ENCODE results near the gene CEND1.

The CEND1 gene

DNA sequence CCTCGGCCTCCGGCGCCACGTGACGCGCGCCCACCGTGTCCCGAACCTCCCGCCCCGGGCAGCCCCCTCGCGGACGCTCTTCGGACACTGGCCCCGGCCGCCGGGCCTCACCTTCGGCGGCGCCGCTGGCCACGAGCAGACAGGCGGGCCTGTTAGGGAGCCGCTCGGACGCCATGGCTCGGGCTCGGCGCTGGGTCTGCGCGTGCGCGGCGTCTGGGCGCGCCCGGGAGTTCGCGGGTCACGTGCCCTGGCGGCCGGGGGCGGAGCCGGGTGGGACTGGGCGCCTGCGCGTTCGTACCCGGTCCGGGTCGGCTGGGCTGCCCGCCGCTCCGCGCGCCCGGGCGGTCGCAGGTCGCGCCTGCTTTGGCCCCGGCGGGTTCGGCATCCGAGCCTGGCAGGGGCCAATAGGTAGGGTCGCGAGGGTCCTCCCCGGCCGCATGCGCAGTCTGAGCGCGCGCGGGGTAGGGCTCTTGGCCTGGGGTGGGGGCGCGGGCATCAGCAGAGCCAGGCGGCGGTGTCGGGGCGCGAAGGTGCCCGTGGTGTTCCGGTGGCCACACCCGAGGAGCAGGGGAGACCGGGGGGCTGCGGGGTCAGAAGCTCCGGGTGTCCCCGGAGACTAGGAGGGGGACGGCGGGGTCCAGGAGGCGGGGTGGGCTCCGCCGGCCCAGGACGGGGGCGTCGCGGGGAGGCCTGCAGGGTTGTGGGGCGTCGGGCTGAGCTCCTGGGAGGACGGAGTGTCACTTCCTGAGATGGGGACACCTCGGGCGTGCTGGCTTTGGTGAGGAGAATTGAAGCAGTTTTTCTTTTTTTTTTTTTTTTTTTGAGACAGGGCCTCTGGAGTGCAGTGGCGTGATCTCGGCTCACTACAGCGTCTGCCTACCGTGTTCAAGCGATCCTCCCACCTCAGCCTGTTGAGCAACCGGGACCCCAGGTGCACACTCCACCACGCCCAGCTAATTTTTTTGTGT lies 12.3 kb downstream of the CEND1 start, which contains the start of gene GATD1:
Gene GATD1 (minus strand): TSS at position 200 of the 968 bp plus-strand sequence. CDS start 25 bp downstream, at position 175.
- peak; percentile 87 to 92 (median 90) for DNase-seq

DNA sequence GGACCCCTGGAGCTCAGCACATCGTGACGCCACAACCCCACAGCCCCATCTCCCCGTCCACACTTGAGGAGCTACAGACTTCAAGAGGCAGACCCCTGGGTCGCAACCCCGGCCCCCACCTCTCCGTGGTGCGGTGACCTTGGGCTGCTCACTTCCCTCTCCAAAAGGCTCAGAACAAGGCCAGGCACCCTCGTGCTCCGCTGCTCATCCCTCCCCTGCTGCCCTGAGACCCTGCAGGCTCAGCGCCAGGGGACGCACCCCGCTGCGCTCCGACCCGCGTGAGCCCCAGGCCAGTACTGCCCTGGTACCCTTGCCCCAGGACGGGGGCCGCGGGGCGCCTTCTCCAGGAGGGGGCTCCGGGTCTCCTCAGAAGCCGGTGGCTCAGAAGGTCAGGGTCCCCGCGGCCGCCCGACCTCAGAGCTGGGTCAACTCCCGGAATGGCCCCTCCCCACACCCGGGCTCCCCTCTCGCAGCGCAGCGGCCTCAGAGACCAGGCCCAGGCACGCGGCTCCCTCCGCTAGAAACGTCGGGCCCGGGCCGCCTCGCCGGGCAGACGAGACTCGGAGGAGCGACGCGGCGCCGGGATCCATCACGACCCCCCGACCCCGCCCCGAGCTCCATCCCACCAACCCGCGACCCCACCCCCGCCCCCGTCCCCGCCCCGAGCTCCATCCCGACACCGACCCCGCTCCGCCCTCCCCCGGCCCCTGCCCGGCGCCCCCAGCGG lies 13.2 kb downstream of the CEND1 start:
- no peak for DNase-seq

DNA sequence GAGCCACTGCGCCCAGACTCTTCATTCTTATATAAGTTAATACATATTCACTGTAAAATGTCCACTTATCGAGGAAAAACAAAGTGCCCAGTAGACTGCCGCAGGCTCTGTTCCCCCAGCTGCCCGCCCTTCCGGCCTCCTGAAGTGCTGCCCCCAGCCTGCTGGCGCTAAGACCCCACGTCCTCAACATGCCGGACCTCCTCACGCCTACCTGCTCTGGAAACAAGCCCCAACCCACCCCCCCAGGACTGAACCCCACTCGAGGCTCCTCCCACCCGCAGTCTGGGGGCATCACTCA lies 13.7 kb downstream of the CEND1 start:
- DNase-seq, result no peak

DNA sequence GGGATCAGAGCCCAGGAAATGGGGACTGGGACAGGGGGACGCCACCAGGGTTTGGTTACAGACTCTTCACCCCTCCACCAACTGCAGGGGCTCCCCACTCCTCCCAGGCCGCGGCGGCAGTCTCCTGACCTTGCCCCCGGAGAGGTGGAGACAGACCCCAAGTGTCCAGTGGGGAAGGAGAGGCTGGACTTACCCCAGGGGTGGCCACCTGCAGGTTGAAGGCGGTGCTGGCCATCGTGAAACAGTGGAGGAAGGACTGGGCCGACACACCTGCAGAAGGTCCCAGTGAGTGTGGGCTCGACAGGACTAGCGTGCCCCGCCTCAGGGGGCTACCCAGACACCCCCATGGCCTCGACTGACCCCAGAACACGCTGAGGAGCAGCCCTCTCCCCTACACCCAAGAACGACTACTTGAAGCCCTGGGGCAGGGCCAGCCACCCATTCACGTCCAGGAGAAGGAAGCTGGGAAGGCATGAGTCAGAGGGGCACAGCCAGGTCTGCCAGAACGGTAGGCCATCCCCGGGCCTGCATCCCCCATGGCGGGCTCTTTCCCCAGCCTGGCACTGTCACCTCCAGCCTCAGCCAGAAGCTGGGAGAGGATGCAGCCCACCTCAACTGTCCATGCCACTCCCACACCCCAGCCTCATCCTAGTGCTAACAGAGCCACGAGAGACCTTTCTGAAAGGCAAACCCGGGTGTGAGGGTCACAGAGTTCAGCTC lies 14.9 kb downstream of the CEND1 start:
- no peak for DNase-seq

DNA sequence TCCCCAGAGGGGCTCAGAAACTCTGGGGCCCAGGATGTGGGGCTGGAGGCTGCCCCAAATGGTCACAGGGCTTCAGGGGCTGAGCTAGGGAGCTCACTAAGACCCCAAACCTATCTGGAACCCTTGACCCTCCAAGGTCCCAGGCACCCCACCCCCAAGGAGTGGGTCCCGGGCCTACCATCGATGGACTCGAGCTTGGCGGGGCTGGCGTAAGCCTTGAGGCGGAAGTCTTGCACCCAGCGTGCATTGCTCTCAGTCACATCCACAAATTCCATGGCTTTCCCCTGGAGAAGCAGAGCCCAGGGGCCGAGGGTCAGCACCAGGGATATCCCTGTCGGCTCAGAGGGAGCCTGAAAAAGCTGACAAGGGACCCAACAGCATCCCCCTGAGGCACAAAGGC lies 16.1 kb downstream of the CEND1 start:
- no peak for DNase-seq

DNA sequence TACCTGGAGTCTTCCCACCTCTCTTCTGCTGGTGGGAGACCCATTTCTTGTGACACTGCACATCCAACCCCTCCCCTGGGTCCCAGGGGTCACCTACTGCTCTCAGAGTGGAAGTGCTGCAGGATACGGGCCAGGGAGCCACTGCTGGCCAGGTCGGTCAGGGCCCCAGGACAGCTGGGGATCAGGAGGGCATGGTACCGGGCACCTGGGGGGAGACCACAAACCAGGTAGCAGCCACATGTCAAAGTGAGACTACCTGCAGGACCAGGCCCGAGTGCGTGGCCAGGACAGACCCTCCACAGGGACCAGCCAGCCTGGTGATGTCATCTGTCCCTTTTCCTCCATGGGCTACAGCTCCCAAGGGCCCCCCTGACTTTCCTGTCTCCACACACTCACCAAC lies 16.5 kb downstream of the CEND1 start:
- DNase-seq, result no peak

DNA sequence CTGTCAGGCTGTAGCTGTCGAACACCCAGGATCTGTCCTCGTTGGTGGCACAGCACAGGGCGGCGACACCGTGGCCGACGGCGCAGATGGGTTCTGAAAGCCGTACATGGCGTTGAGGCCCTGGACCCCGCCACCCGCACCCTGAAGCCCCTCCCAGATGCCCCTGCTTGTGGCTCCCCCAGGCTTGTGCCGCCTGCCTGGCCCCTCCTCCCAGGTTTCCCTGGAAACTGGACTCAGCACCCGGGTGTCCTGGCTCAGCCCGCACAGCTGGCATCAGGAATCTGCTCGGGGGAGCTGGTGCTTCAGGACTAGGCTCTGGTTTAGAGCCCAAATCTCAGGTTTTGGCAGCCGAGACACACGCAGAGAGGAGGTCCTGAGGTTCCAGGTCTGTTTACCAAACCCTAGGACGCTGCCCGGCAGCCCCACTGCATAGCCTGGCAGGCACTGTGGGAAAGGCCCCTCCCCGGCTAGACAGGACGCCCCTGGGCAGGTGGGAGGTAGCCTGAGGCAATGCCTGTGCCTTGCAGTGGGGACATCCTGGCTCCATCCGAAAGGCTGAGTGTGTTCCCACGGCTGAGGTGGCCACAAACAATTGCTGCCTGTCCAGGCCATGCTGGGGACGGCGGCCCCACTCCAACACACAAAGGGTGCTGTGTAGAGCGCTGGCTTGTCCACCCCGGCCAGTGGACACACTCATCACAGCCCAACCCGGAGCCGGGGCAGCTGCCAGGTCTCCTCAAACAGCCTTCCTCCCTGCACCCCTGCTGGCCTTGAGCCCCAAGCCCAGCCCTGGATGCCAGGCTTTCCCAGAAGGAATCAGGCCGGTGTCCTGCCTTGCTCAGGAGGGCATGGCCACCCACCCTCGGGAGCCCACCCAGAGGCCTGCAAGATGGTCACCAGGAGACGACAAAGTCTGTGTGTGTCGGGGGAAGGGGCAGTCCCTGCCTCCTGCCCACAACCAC lies 17.2 kb downstream of the CEND1 start:
- DNase-seq, result no peak

DNA sequence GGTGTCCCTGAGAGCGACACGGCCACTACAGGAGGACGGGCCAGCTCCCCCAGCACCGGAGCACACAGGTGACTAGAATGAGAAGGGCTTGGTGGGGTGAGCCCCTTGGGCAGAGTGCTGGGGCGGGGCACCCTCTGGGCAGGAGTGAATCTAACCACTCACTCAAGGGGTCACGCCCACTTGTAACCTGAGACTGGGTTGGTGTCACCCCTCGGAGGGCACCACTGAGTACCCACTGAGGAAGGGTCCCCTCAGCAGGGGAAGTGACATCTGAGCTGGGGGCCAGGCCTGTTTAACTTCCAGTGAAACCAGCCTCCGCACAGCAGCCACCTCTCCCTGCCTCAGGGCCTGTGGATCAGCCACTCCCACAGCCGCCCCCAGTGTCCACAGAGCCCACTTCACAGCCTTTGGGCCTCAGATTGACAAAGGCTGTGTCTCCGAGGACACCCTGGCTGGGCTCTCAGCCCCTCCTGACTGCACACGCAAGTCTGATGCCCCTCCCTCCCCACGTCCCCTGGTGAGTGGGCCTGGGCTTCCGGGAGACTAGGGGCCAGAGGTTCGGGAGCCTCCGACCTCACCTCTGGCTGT lies 18.2 kb downstream of the CEND1 start:
- no peak for DNase-seq

DNA sequence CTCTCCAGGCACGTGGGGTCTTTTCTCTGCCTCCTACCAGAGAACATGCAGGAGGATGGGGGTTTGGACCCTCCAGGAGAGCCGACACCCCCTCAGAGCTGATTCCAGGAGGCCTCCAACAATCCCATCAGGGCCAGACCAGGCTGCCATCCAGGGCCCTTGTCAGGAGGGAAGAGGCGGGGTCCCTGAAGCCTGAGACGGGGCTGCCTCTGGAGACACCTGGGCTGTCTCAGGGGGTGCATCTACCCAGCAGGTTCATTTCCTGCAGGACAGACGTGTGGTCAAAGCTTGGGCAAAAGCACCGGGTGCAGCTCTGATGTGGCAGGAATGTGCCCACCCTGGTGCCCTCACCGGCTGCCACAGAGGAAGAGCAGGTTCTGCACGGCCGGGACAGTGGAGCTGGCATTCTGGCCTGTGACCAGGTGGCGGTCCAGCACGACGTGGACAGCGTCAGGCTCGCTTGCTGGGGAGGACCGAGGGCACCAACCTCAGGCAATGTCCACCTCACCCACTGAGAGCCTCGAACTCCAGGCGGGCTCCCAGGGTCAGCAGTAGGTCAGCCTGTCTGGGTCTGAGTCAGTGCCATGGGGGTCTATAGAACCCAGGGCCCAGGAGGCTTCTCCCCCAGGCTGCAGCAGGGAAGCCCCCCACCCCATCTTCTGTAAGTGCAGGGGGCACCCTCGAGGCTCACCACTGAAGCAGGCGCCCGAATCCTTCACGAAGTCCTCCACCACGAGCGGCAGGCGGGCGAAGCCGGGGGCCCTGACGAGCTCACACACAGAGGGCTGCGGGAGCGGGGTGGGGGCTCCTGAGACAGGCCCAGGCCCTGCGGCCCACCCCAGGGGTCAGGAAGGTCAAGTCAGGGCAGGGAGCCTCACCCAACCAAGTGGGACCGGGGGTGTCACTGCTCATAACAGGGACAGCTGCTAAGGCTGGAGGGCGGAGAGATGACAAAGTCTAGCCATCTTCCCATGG lies 19.0 kb downstream of the CEND1 start:
- no peak for DNase-seq

DNA sequence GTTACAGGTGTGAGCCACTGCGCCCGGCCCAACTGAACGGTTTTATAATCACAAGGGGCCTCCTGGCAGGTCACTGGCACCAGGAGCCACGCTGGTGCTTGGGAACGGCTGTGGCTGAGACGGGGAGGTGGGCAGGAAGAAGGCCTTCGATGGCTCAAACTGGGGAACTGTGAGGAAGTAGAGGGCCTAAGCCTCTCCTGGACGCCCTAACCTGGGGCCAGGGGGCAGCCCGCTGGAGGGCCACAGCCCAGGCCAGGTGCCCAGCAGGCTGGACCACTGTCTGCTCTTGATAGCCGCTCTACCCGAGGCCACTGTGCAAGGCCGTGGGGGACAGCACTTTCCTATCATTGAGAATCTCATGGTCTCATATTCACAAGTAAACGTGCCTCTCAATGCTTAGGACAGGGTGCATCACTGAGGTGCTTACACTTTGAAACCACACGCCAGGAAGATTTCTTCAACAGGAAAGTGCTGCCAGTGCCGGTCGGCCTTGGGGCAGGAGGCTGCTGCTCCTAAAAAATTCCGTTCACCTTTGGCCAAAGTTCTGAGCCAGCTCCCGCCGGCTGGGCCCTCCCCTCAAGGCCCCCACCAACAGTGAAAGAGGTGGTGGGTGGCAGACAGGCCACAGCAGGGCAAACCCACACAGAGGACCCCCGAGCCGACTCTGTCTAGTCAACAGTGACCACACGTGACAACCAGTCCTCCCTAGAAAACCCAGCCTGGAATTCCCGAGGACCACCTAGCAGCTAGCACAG lies 19.8 kb downstream of the CEND1 start:
- no peak for DNase-seq

DNA sequence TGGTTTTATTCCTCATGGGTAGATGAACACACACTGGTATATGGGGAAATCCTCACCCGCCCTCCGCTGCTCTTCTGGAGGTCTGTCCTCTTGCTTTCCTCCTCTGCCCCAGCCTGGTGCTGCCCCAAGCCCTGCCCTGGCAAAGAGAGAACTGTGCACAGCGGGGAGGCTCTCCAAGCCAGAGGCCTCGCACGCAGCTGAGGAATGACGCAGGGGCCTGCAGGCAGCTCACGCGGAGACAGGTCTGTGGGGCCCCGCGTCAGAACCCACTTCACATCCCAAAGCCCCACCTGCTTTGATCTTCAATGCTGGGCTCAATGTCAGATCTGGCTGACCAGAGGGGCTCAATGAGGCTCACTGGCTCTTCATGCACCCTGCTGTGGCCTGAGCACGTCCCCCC lies 22.7 kb downstream of the CEND1 start:
- DNase-seq, result no peak

DNA sequence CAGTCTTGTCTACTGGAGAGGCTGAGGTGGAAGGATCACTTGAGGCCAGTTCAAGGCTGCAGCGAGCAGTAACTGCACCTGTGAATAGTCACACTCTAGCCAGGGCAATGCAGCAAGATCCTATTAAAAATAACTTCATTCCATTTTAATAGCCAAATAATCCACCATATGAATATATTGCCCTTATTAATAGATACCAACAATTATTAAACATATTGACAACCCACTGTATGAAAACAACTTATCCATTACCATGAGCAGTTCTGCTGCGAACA lies 23.0 kb downstream of the CEND1 start:
- no peak for DNase-seq

DNA sequence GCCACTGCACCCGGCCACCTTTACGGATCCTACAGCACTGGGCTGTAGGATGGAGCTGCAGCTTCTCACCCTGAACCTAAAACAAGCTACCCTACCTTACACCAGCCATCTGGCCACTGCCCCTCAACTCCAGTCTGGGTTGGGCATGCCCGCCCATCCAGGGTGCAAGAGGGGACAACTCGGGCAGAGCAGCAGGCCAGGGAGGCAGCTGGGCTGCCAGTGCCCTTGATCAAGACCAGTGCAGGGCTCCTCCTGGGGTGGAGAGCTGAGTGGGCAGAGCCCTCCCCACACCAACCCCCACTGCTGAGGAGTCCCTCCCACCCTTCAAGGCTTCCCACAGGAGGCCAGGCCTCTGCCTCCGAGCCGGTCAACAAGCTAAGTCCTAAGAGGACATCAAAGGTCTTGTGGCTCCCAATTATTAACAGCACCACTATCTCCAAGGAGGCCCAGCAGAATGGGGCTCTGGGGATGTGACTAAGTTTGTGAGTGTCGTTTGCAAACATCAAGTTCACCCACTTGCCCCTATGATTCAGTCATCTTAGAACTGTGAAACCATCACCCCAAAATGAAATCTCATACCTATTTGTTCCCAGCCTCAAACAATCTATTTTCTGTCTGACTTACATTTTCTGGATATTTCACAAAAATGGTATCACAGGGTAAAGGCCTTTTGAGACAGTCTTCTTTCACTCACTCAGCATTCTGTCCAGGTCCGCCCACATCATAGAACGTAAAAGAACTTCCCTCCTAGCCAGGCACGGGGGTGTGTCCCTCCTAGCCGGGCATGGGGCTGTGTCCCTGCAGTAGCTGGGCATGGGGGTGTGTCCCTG lies 23.6 kb downstream of the CEND1 start:
- DNase-seq, result no peak

DNA sequence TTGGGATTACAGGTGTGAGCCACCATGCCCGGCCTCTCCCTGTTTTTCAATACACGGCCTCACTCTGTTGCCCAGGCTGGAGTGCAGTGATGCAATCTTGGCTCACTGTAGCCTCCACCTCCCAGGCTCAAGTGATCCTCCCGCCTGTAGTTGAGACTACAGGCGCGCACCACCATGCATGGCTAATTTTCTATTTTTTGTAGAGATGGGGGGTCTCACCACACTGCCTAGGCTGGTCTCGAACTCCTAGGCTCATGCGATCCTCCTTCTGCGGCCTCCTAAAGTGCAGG lies 24.1 kb downstream of the CEND1 start:
- no peak for DNase-seq

DNA sequence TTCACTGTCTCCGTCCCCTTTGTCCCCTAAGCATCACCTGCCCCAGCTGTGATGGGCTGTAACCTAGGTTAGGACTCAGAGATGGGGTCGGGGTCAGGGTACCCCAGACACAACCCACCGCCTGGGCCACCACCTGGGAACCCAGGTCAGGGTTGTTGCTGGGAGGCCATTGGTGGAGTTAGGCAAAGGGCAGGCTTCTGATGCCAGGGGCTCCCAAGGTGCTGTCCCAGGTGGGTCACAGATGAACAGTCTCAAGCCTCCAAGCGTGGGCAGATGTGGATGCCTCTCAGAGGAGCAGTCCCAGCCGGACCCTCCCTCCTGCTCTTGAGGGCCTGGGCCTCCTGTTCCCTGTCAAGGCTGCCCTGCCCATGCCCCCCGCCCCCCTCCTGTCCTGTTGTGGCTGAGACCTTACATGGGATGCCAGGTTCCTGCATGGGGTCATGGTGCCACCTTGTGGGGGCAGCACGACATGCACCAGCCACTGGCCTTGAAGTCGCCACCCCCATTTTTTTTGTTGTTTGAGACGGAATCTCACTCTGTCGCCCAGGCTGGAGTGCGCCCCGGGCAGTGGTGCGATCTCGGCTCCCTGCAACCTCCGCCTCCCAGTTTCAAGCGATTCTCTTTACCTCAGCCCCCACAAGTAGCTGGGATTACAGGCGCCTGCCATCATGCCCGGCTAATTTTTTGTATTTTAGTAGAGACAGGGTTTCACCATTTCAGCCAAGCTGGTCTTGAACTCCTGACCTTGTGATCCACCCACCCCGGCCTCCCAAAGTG lies 24.7 kb downstream of the CEND1 start:
- peak in 3 of 4 experiments; percentile 34 to 53 (median 50) for DNase-seq

DNA sequence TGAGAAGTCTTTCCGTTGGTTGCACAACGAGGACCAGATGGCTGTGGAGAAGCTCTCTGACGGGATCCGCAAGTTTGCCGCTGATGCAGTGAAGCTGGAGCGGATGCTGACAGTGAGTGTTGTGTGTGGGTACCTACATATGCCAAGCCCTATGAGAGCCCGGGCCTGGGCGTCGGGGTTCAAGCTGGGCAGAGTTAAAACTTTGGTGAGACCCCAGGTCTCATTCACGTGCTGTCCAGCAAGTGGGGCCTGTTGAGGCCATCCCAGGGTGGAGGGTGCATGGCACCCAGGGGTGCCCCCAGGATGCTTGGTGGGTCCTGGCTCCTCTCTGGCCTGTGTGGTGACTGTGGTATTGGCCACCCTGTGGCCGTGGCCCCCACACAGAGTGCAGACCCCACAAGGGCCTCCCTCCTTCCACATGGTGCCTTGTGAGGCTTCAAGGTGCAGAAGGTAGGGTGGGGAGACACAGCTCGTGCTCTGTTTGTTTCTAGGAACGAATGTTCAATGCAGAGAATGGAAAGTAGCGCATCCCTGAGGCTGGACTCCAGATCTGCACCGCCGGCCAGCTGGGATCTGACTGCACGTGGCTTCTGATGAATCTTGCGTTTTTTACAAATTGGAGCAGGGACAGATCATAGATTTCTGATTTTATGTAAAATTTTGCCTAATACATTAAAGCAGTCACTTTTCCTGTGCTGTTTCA lies 25.4 kb downstream of the CEND1 start:
- no peak for DNase-seq

DNA sequence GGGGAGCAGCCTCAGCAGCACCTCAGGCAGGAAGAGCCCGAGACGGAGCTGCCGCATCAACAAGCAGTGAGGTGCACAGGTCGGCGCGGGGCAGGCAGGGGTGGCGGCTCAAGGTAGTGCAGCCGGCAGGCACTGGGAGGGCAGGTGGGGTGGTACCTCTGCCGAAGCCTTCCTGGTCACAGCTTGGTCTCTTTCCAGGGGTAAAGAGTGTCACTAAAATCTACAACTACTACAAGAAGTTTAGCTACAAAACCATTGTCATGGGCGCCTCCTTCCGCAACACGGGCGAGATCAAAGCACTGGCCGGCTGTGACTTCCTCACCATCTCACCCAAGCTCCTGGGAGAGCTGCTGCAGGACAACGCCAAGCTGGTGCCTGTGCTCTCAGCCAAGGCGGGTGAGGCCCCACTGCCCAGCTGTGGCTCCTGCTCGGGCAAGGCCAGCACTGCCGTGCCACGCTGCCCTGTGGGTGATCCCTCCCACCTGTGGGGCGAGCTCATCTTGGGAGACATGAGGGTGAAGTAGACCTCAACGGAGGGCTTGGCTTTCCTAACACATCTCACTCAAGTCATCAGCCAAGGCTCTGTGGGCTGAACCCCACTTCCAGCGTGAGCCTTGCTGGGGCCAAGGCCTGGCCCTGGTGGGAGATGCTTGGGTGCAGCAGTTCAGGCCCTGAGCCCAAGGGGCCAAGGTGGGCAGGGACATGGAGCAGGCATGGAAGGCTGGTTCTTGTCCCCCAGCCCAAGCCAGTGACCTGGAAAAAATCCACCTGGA lies 26.2 kb downstream of the CEND1 start:
- DNase-seq, result no peak

All from activated CD4-positive, CD25-positive, alpha-beta regulatory T cell (primary cell).